GM12873 (cell line): ENCODE data around the gene CRIM1.

Experiments used
- TF ChIP-seq, protein P1 (sequence below): IDR thresholded peaks from 2 replicates; pipeline ENCODE4 v1.5.1; 2012; ENCODE audit warnings: low read depth, mild to moderate bottlenecking, moderate library complexity, low read length, control low read depth; ENCODE audit not compliant: insufficient read depth; ENCODE audit errors: missing control alignments

CRIM1 gene

GRCh38 chr2:36555789-36556188 lies 200.2 kb downstream of the CRIM1 start:
- TF ChIP-seq, protein P1, sequence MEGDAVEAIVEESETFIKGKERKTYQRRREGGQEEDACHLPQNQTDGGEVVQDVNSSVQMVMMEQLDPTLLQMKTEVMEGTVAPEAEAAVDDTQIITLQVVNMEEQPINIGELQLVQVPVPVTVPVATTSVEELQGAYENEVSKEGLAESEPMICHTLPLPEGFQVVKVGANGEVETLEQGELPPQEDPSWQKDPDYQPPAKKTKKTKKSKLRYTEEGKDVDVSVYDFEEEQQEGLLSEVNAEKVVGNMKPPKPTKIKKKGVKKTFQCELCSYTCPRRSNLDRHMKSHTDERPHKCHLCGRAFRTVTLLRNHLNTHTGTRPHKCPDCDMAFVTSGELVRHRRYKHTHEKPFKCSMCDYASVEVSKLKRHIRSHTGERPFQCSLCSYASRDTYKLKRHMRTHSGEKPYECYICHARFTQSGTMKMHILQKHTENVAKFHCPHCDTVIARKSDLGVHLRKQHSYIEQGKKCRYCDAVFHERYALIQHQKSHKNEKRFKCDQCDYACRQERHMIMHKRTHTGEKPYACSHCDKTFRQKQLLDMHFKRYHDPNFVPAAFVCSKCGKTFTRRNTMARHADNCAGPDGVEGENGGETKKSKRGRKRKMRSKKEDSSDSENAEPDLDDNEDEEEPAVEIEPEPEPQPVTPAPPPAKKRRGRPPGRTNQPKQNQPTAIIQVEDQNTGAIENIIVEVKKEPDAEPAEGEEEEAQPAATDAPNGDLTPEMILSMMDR: no peak

DNA sequence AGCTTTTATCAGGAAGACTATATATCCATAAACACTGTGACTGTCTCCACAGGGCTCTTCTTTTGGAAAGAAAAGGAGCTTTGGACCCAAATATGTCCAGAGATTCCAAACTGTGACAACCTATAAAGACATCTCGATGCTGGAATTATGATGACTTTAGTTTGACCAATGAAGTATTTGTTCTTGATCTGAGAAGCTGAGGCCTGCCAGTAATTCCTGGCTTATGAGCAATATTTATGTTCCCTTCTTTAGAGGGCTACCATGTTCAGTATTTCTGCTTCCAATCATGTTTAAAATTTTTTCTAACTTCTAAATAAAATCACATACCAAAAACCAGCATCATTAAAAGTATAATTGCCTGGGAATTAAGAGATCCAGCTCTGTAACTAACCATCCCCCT lies 201.3 kb downstream of the CRIM1 start:
- TF ChIP-seq, protein P1: no peak

- TF ChIP-seq, protein P1: no peak
These were observed 203.8 kb downstream of the CRIM1 start for GRCh38 chr2:36559221-36559942.

DNA sequence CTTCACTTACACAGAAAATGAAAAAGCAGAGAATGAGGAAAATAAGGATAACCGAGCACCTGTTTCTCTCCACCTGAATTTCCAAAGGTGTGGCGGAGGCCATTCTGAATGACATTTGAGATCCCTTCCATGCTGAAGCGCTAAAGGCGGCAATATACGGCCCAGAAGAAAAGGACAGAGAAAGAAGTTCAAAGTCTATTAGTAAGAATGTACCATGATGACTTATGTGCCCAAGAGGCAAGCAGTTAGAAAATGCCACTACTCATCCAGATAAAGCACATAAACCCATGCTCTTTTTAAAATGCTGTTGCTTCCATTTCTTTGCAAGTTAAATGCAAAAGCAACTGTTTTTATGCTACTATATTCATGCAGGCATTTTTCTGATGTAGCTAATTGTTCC lies 205.1 kb downstream of the CRIM1 start:
- TF ChIP-seq, protein P1: no peak

- TF ChIP-seq, protein P1: no peak
These were observed 205.8 kb downstream of the CRIM1 start for GRCh38 chr2:36561237-36561944.

DNA sequence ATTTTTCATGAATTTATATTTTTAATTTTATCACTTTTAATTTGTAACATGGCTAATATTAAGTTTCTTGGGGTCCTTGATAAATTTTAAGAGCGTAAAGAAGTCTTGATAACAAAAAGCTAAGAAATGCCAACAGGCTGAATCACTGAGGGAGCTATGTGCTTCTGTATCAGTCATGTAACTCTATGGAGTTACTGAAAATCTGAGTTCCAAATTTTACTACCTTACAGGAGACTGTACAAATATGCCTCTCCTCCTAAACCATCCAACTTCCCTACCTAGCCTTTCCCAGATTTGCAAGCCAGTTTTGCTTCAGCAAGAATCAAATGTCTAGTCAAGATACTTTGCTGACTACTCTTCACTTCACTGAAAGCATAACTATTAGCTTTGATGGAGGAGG lies 206.7 kb downstream of the CRIM1 start:
- TF ChIP-seq, protein P1: no peak

GRCh38 chr2:36562973-36563532 lies 207.5 kb downstream of the CRIM1 start:
- TF ChIP-seq, protein P1: no peak
